ENCODE measurements around the gene OR2V1. TPM values are rescaled to one million over a fixed set of nuclear protein-coding genes. Genes with fewer than 3 reads are reported as not detected.

Gene OR2V1
- total RNA-seq, 1 donor, result not detected

GRCh38 chr5:181168595-181169118 is 37.7 kb upstream of the OR2V1 start:
- no peaks in the 10 kb centered on the region for H3K27me3 ChIP-seq (ENCODE audit: insufficient read depth, low read length)
- H3K27ac ChIP-seq (ENCODE audit: low read depth, low read length), result no peak overlapping the region
- no peaks in the 10 kb centered on the region for H3K79me2 ChIP-seq (ENCODE audit: insufficient read depth, low read length)
- H3K4me2 ChIP-seq (ENCODE audit: insufficient read depth, low read length), result no peak overlapping the region
- no peak for DNase-seq (ENCODE audit: insufficient read length, low spot score, missing footprints)
- no peaks in the 10 kb centered on the region for H4K20me1 ChIP-seq (ENCODE audit: insufficient read depth, low read length)
- TF ChIP-seq CTCF (IDR thresholded peaks at IDR 0.05; ENCODE audit: extremely low read depth, low read depth, low read length), result no peak
- peaks cover 17% of the 10 kb centered on the region for H3K4me1 ChIP-seq (ENCODE audit: insufficient read depth, low read length)
- H2AFZ ChIP-seq (ENCODE audit: low read length), result no peak overlapping the region
- no peak overlapping the region for H3K4me3 ChIP-seq (ENCODE audit: insufficient read depth, low read length)
- no peaks in the 10 kb centered on the region for H3K9me3 ChIP-seq (ENCODE audit: low read depth, low read length)
- H3K36me3 ChIP-seq (ENCODE audit: insufficient read depth, low read length), result no peaks in the 10 kb centered on the region

GRCh38 chr5:181167814-181168488 is 37.0 kb upstream of the OR2V1 start:
- no peak overlapping the region for H2AFZ ChIP-seq (ENCODE audit: low read length)
- no peaks in the 10 kb centered on the region for H3K79me2 ChIP-seq (ENCODE audit: insufficient read depth, low read length)

GRCh38 chr5:181166812-181167733 is 36.1 kb upstream of the OR2V1 start:
- no peaks in the 10 kb centered on the region for H3K36me3 ChIP-seq (ENCODE audit: insufficient read depth, low read length)
- H3K27me3 ChIP-seq (ENCODE audit: insufficient read depth, low read length), result no peaks in the 10 kb centered on the region
- H4K20me1 ChIP-seq (ENCODE audit: insufficient read depth, low read length), result no peaks in the 10 kb centered on the region
- no peak overlapping the region for H3K27ac ChIP-seq (ENCODE audit: low read depth, low read length)
- H3K4me2 ChIP-seq (ENCODE audit: insufficient read depth, low read length), result no peak overlapping the region
- peaks cover 17% of the 10 kb centered on the region for H3K4me1 ChIP-seq (ENCODE audit: insufficient read depth, low read length)
- peak; percentile 75 for DNase-seq (ENCODE audit: insufficient read length, low spot score, missing footprints)
- H3K9me3 ChIP-seq (ENCODE audit: low read depth, low read length), result no peaks in the 10 kb centered on the region
- H2AFZ ChIP-seq (ENCODE audit: low read length), result no peak overlapping the region
- TF ChIP-seq CTCF (IDR thresholded peaks at IDR 0.05; ENCODE audit: extremely low read depth, low read depth, low read length), result no peak
- no peaks in the 10 kb centered on the region for H3K79me2 ChIP-seq (ENCODE audit: insufficient read depth, low read length)
- no peak overlapping the region for H3K4me3 ChIP-seq (ENCODE audit: insufficient read depth, low read length)

More at GRCh38 chr5:181167814-181168488, 37.0 kb upstream of the OR2V1 start:
- Histone ChIP-seq H3K4me2 (ENCODE audit: insufficient read depth, low read length) (no peak overlapping the region), H4K20me1 (ENCODE audit: insufficient read depth, low read length) (no peaks in the 10 kb centered on the region), H3K27ac (ENCODE audit: low read depth, low read length) (no peak overlapping the region), H3K9me3 (ENCODE audit: low read depth, low read length) (no peaks in the 10 kb centered on the region), H3K27me3 (ENCODE audit: insufficient read depth, low read length) (no peaks in the 10 kb centered on the region), H3K4me1 (ENCODE audit: insufficient read depth, low read length) (peaks cover 17% of the 10 kb centered on the region), H3K4me3 (ENCODE audit: insufficient read depth, low read length) (no peak overlapping the region), H3K36me3 (ENCODE audit: insufficient read depth, low read length) (no peaks in the 10 kb centered on the region)
- TF ChIP-seq CTCF (IDR thresholded peaks at IDR 0.05; ENCODE audit: extremely low read depth, low read depth, low read length), result peak; percentile 46
- DNase-seq (ENCODE audit: insufficient read length, low spot score, missing footprints), result peak; percentile 59

All from osteoblast (primary cell).